Measurements from ENCODE around the gene MCM3.

Gene MCM3

GRCh38 chr6:52231406-52232127, 53.0 kb downstream of the MCM3 start:
- no peak for DNase-seq (ENCODE audit: extremely low read depth, low read depth)
- TF ChIP-seq CTCF (IDR thresholded peaks at IDR 0.05; ENCODE audit: low read depth, low read length): no peak

- no peak for TF ChIP-seq CTCF (IDR thresholded peaks at IDR 0.05; ENCODE audit: low read depth, low read length)
- DNase-seq (ENCODE audit: extremely low read depth, low read depth): no peak
Observed at GRCh38 chr6:52230685-52231084, 53.9 kb downstream of the MCM3 start.

GRCh38 chr6:52227495-52227894, 57.0 kb downstream of the MCM3 start:
- DNase-seq (ENCODE audit: extremely low read depth, low read depth): no peak
- no peak for TF ChIP-seq CTCF (IDR thresholded peaks at IDR 0.05; ENCODE audit: low read depth, low read length)

GRCh38 chr6:52221302-52221701, 63.2 kb downstream of the MCM3 start:
- no peak for TF ChIP-seq CTCF (IDR thresholded peaks at IDR 0.05; ENCODE audit: low read depth, low read length)
- no peak for DNase-seq (ENCODE audit: extremely low read depth, low read depth)

- TF ChIP-seq CTCF (IDR thresholded peaks at IDR 0.05; ENCODE audit: low read depth, low read length): no peak
- DNase-seq (ENCODE audit: extremely low read depth, low read depth): no peak
Observed at GRCh38 chr6:52217761-52218160, 66.8 kb downstream of the MCM3 start.

GRCh38 chr6:52216932-52217575, 67.5 kb downstream of the MCM3 start:
- no peak for TF ChIP-seq CTCF (IDR thresholded peaks at IDR 0.05; ENCODE audit: low read depth, low read length)

GRCh38 chr6:52215787-52216186, 68.8 kb downstream of the MCM3 start:
- DNase-seq (ENCODE audit: extremely low read depth, low read depth): no peak
- no peak for TF ChIP-seq CTCF (IDR thresholded peaks at IDR 0.05; ENCODE audit: low read depth, low read length)

More at GRCh38 chr6:52216932-52217575, 67.5 kb downstream of the MCM3 start:
- DNase-seq (ENCODE audit: extremely low read depth, low read depth): no peak

Data from AG09319 (cell line).